NOMO-1 treated with dmso at 0.1 percent for 144 hours (cell line): Measurements from ENCODE around the gene UQCC5.
"Not testable (repeated sequence)": the region's sequence is repeated elsewhere in the genome, so short reads cannot be mapped to it uniquely, and the experiment has no call there.

Source experiments
- DNase-seq: peaks from one replicate; lab custom pipeline; 2025; ENCODE audit not compliant: unreplicated experiment; lab: John Stamatoyannopoulos, UW

Gene UQCC5

GRCh38 chr3:52521881-52522650, 14.3 kb upstream of the UQCC5 start:
- no peak for DNase-seq

GRCh38 chr3:52522651-52523251, 13.7 kb upstream of the UQCC5 start:
- no peak for DNase-seq

GRCh38 chr3:52523386-52524257, 12.8 kb upstream of the UQCC5 start:
- no peak for DNase-seq

GRCh38 chr3:52524258-52524751, 12.1 kb upstream of the UQCC5 start:
- no peak for DNase-seq

GRCh38 chr3:52524752-52525679, 11.4 kb upstream of the UQCC5 start:
- no peak for DNase-seq

- DNase-seq, result no peak
Measured at GRCh38 chr3:52525680-52526561, 10.5 kb upstream of the UQCC5 start.

- not testable (repeated sequence) for DNase-seq
Measured at GRCh38 chr3:52526671-52527038, 9.8 kb upstream of the UQCC5 start.

GRCh38 chr3:52527039-52527731, 9.2 kb upstream of the UQCC5 start:
- DNase-seq, result no peak

- no peak for DNase-seq
Measured at GRCh38 chr3:52527732-52528585, 8.4 kb upstream of the UQCC5 start.

GRCh38 chr3:52528586-52529375, 7.6 kb upstream of the UQCC5 start:
- DNase-seq, result no peak

GRCh38 chr3:52529376-52530333, 6.8 kb upstream of the UQCC5 start:
- DNase-seq, result no peak

GRCh38 chr3:52530918-52531826, 5.2 kb upstream of the UQCC5 start:
- no peak for DNase-seq

- no peak for DNase-seq
Measured at GRCh38 chr3:52531860-52532516, 4.4 kb upstream of the UQCC5 start.

GRCh38 chr3:52532517-52532837, 3.9 kb upstream of the UQCC5 start:
- no peak for DNase-seq
